Nephron progenitor cell (in vitro differentiated cells): ENCODE data around the gene CALD1.
A peak's percentile ranks its signal among the peaks of the same experiment; 100 is the strongest.

ENCODE experiments used
- DNase-seq: peaks from one replicate; pipeline ENCODE4 v3.0.0; 2021
- H3K27ac Mint-ChIP-seq: 2 replicates; pipeline ENCODE4 v1.8.0; 2021; ENCODE audit warnings: mild to moderate bottlenecking, moderate library complexity, mixed read lengths
- H3K27me3 Mint-ChIP-seq: 2 replicates; pipeline ENCODE4 v1.8.0; 2021; ENCODE audit warnings: mild to moderate bottlenecking, low read depth, mixed read lengths; ENCODE audit not compliant: poor library complexity
- H3K36me3 Mint-ChIP-seq: 2 replicates; pipeline ENCODE4 v1.8.0; 2021; ENCODE audit warnings: low read depth, mixed read lengths
- H3K4me1 Mint-ChIP-seq: 2 replicates; pipeline ENCODE4 v1.8.0; 2021; ENCODE audit warnings: mixed read lengths
- H3K4me3 Mint-ChIP-seq: 2 replicates; pipeline ENCODE4 v1.8.0; 2021; ENCODE audit warnings: mild to moderate bottlenecking, moderate library complexity, mixed read lengths
- H3K9me3 Mint-ChIP-seq: 2 replicates; pipeline ENCODE4 v1.8.0; 2021; ENCODE audit warnings: mild to moderate bottlenecking, moderate library complexity, mixed read lengths
- CTCF ChIP-seq: fragments of 200-600 bp; sonication (generic); IDR thresholded peaks from 2 replicates; pipeline ENCODE4 v1.5.0; 2021; ENCODE audit warnings: antibody characterized with exemption

CALD1 gene

GRCh38 chr7:134766779-134767519 lies 12.5 kb upstream of the CALD1 start:
- Mint-ChIP-seq H3K9me3 (peaks cover 17% of the 10 kb centered on the region), H3K4me1 (peaks cover 14% of the 10 kb centered on the region), H3K4me3 (peak overlapping the region; percentile 38), H3K27me3 (peaks cover 5% of the 10 kb centered on the region), H3K27ac (peak overlapping the region; percentile 94), H3K36me3 (peaks cover 8% of the 10 kb centered on the region)
- TF ChIP-seq CTCF = no peak
- no peak for DNase-seq

GRCh38 chr7:134767520-134768168 lies 11.8 kb upstream of the CALD1 start:
- TF ChIP-seq CTCF = no peak
- peaks cover 17% of the 10 kb centered on the region for H3K9me3 Mint-ChIP-seq
- peak overlapping the region; percentile 94 for H3K27ac Mint-ChIP-seq
- DNase-seq = no peak
- H3K4me1 Mint-ChIP-seq = peaks cover 14% of the 10 kb centered on the region
- H3K36me3 Mint-ChIP-seq = peaks cover 8% of the 10 kb centered on the region
- H3K4me3 Mint-ChIP-seq = no peak overlapping the region
- H3K27me3 Mint-ChIP-seq = peaks cover 5% of the 10 kb centered on the region

GRCh38 chr7:134768243-134768642 lies 11.2 kb upstream of the CALD1 start:
- peaks cover 8% of the 10 kb centered on the region for H3K36me3 Mint-ChIP-seq
- H3K27ac Mint-ChIP-seq = no peak overlapping the region
- peaks cover 17% of the 10 kb centered on the region for H3K9me3 Mint-ChIP-seq
- H3K27me3 Mint-ChIP-seq = peaks cover 5% of the 10 kb centered on the region
- no peak for DNase-seq
- TF ChIP-seq CTCF = no peak
- H3K4me1 Mint-ChIP-seq = peaks cover 14% of the 10 kb centered on the region
- H3K4me3 Mint-ChIP-seq = no peak overlapping the region

- no peak overlapping the region for H3K27ac Mint-ChIP-seq
- no peak for TF ChIP-seq CTCF
- no peak for DNase-seq
- H3K4me3 Mint-ChIP-seq = no peak overlapping the region
- H3K9me3 Mint-ChIP-seq = peaks cover 11% of the 10 kb centered on the region
- H3K36me3 Mint-ChIP-seq = peaks cover 8% of the 10 kb centered on the region
- peaks cover 14% of the 10 kb centered on the region for H3K4me1 Mint-ChIP-seq
- H3K27me3 Mint-ChIP-seq = peaks cover 5% of the 10 kb centered on the region
Measured at GRCh38 chr7:134770676-134771075, 8.8 kb upstream of the CALD1 start.

GRCh38 chr7:134771111-134771510 lies 8.3 kb upstream of the CALD1 start:
- Mint-ChIP-seq H3K4me1 (peaks cover 14% of the 10 kb centered on the region), H3K9me3 (peaks cover 11% of the 10 kb centered on the region), H3K36me3 (peaks cover 8% of the 10 kb centered on the region), H3K27me3 (peaks cover 5% of the 10 kb centered on the region), H3K27ac (no peak overlapping the region), H3K4me3 (no peak overlapping the region)
- TF ChIP-seq CTCF = no peak
- DNase-seq = no peak
